ENCODE measurements around the gene ERGIC2.
"Not testable (repeated sequence)": the region's sequence is repeated elsewhere in the genome, so short reads cannot be mapped to it uniquely, and the experiment has no call there.

ERGIC2 gene

GRCh38 chr12:29306682-29307081 lies 74.3 kb downstream of the ERGIC2 start:
- no peak overlapping the region for H3K4me3 ChIP-seq (ENCODE audit: control insufficient read depth, low read depth, low read length)
- no peak for DNase-seq (ENCODE audit: low read depth)
- TF ChIP-seq CTCF (conservative IDR thresholded peaks at IDR 0.05; ENCODE audit: control insufficient read depth, insufficient read depth, low read depth, low read length), result no peak

GRCh38 chr12:29306266-29306665 lies 74.7 kb downstream of the ERGIC2 start:
- TF ChIP-seq CTCF (conservative IDR thresholded peaks at IDR 0.05; ENCODE audit: control insufficient read depth, insufficient read depth, low read depth, low read length), result no peak
- no peak overlapping the region for H3K4me3 ChIP-seq (ENCODE audit: control insufficient read depth, low read depth, low read length)
- DNase-seq (ENCODE audit: low read depth), result no peak

- H3K4me3 ChIP-seq (ENCODE audit: control insufficient read depth, low read depth, low read length), result no peak overlapping the region
- no peak for DNase-seq (ENCODE audit: low read depth)
- no peak for TF ChIP-seq CTCF (conservative IDR thresholded peaks at IDR 0.05; ENCODE audit: control insufficient read depth, insufficient read depth, low read depth, low read length)
Measured at GRCh38 chr12:29304388-29304787, 76.6 kb downstream of the ERGIC2 start.

- peak; percentile 16 for DNase-seq (ENCODE audit: low read depth)
- no peak for TF ChIP-seq CTCF (conservative IDR thresholded peaks at IDR 0.05; ENCODE audit: control insufficient read depth, insufficient read depth, low read depth, low read length)
- no peak overlapping the region for H3K4me3 ChIP-seq (ENCODE audit: control insufficient read depth, low read depth, low read length)
Measured at GRCh38 chr12:29301114-29301513, 79.9 kb downstream of the ERGIC2 start.

- no peak overlapping the region for H3K4me3 ChIP-seq (ENCODE audit: control insufficient read depth, low read depth, low read length)
- no peak for TF ChIP-seq CTCF (conservative IDR thresholded peaks at IDR 0.05; ENCODE audit: control insufficient read depth, insufficient read depth, low read depth, low read length)
- DNase-seq (ENCODE audit: low read depth), result no peak
Measured at GRCh38 chr12:29299633-29300032, 81.3 kb downstream of the ERGIC2 start.

- no peak for DNase-seq (ENCODE audit: low read depth)
- no peak overlapping the region for H3K4me3 ChIP-seq (ENCODE audit: control insufficient read depth, low read depth, low read length)
- TF ChIP-seq CTCF (conservative IDR thresholded peaks at IDR 0.05; ENCODE audit: control insufficient read depth, insufficient read depth, low read depth, low read length), result no peak
Measured at GRCh38 chr12:29291226-29291625, 89.7 kb downstream of the ERGIC2 start.

- H3K4me3 ChIP-seq (ENCODE audit: control insufficient read depth, low read depth, low read length); DNase-seq (ENCODE audit: low read depth): not testable (repeated sequence)
Measured at GRCh38 chr12:29290475-29290874, 90.5 kb downstream of the ERGIC2 start.
